GM23338 (cell line): ENCODE measurements around the gene ANKRD44. TPM values are rescaled to one million over a fixed set of nuclear protein-coding genes. Genes with fewer than 3 reads are reported as not detected.

Experiments
- ATAC-seq: fragments of 200-7000 bp; cut with Tn5 transposase; 3 replicates; pipeline ENCODE4 v1.9.1; 2020
- DNase-seq: peaks from one replicate; pipeline ENCODE4 v3.0.0-alpha.2; 2015; ENCODE audit warnings: low spot score
- H2AFZ ChIP-seq: fragments of 200-600 bp; sonication (generic); 2 replicates; pipeline ENCODE4 v1.8.0; 2016; ENCODE audit warnings: antibody characterized with exemption, mild to moderate bottlenecking, moderate library complexity
- H3F3A ChIP-seq: fragments of 200-600 bp; sonication (generic); replicated peaks from 2 replicates; pipeline ENCODE4 v1.8.0; 2017; ENCODE audit warnings: antibody characterized with exemption, mixed run types, low read depth
- H3K27ac ChIP-seq: fragments of 200-600 bp; sonication (generic); 2 replicates; pipeline ENCODE4 v1.6.1; 2016; ENCODE audit warnings: low read depth
- H3K27me3 ChIP-seq: fragments of 200-600 bp; sonication (generic); 2 replicates; pipeline ENCODE4 v1.8.0; 2016; ENCODE audit warnings: mild to moderate bottlenecking, mixed run types, moderate library complexity; ENCODE audit not compliant: insufficient read depth
- H3K36me3 ChIP-seq: fragments of 200-600 bp; sonication (generic); 2 replicates; pipeline ENCODE4 v1.8.0; 2016; ENCODE audit warnings: mild to moderate bottlenecking; ENCODE audit not compliant: insufficient read depth
- H3K4me1 ChIP-seq: fragments of 200-600 bp; sonication (generic); 2 replicates; pipeline ENCODE4 v1.8.0; 2016; ENCODE audit warnings: mild to moderate bottlenecking, moderate library complexity; ENCODE audit not compliant: insufficient read depth
- H3K4me2 ChIP-seq: fragments of 200-600 bp; sonication (generic); 2 replicates; pipeline ENCODE4 v1.7.1; 2017; ENCODE audit warnings: mixed run types
- H3K4me3 ChIP-seq: fragments of 200-600 bp; sonication (generic); 2 replicates; pipeline ENCODE4 v1.6.1; 2016; ENCODE audit warnings: mixed run types
- H3K79me2 ChIP-seq: fragments of 200-600 bp; sonication (generic); replicated peaks from 2 replicates; pipeline ENCODE4 v1.8.0; 2017; ENCODE audit warnings: mild to moderate bottlenecking; ENCODE audit not compliant: insufficient read depth
- H3K9me2 ChIP-seq: fragments of 200-600 bp; sonication (generic); 2 replicates; pipeline ENCODE4 v1.8.0; 2017; ENCODE audit not compliant: insufficient read depth
- H4K20me1 ChIP-seq: fragments of 200-600 bp; sonication (generic); replicated peaks from 2 replicates; pipeline ENCODE4 v1.8.0; 2017; ENCODE audit warnings: mild to moderate bottlenecking; ENCODE audit not compliant: insufficient read depth
- H3K27ac Mint-ChIP-seq: 2 replicates; pipeline ENCODE4 v1.8.0; 2020; ENCODE audit warnings: inconsistent platforms, mild to moderate bottlenecking, moderate library complexity, mixed read lengths
- H3K27me3 Mint-ChIP-seq: 3 replicates; pipeline ENCODE4 v1.8.0; 2022; ENCODE audit warnings: low read depth, mild to moderate bottlenecking, moderate library complexity, mixed read lengths, inconsistent platforms; ENCODE audit not compliant: insufficient read depth, poor library complexity
- H3K36me3 Mint-ChIP-seq: 3 replicates; pipeline ENCODE4 v1.8.0; 2021; ENCODE audit warnings: low read depth, mild to moderate bottlenecking, inconsistent platforms, moderate library complexity, mixed read lengths
- H3K4me1 Mint-ChIP-seq: 3 replicates; pipeline ENCODE4 v1.8.0; 2020; ENCODE audit warnings: mild to moderate bottlenecking, inconsistent platforms, mixed read lengths
- H3K4me3 Mint-ChIP-seq: 3 replicates; pipeline ENCODE4 v1.8.0; 2021; ENCODE audit warnings: moderate library complexity, mild to moderate bottlenecking, inconsistent platforms, mixed read lengths
- H3K9me3 Mint-ChIP-seq: 3 replicates; pipeline ENCODE4 v1.8.0; 2020; ENCODE audit warnings: moderate library complexity, mild to moderate bottlenecking, inconsistent platforms, mixed read lengths
- EZH2 ChIP-seq: fragments of 200-600 bp; sonication (generic); IDR thresholded peaks from one replicate; pipeline ENCODE4 v1.8.0; 2017; ENCODE audit warnings: antibody characterized with exemption, mild to moderate bottlenecking, low read depth; ENCODE audit not compliant: unreplicated experiment
- EZH2phosphoT487 ChIP-seq: fragments of 200-600 bp; sonication (generic); IDR thresholded peaks from one replicate; pipeline ENCODE4 v1.8.1; 2018; ENCODE audit warnings: antibody characterized with exemption; ENCODE audit not compliant: unreplicated experiment
- JUNB ChIP-seq: IDR thresholded peaks from one replicate; pipeline ENCODE4 v1.6.1; 2016; ENCODE audit warnings: antibody characterized with exemption; ENCODE audit not compliant: unreplicated experiment
- NANOG ChIP-seq: IDR thresholded peaks from 2 replicates; pipeline ENCODE4 v1.6.1; 2016; ENCODE audit warnings: antibody characterized with exemption, borderline replicate concordance
- POLR2AphosphoS5 ChIP-seq: IDR thresholded peaks from 2 replicates; pipeline ENCODE4 v1.6.1; 2016; ENCODE audit warnings: antibody characterized with exemption, low read depth
- STAT1 ChIP-seq: IDR thresholded peaks from one replicate; pipeline ENCODE4 v1.6.1; 2016; ENCODE audit warnings: antibody characterized with exemption; ENCODE audit not compliant: unreplicated experiment
- ZNF114 ChIP-seq: fragments of 250-450 bp; sonication (Bioruptor Pico); IDR thresholded peaks from 2 replicates; pipeline ENCODE4 v1.5.0; 2020; ENCODE audit warnings: mild to moderate bottlenecking, moderate library complexity
- ZNF331 ChIP-seq: fragments of 250-450 bp; sonication (Bioruptor Pico); IDR thresholded peaks from 2 replicates; pipeline ENCODE4 v1.5.0; 2020; ENCODE audit warnings: low read depth, mild to moderate bottlenecking, moderate library complexity
- polyA plus RNA-seq: library from polyadenylated mRNA; unstranded; fragments of >200 nt; fragmentation: Nextera tagmentation; extraction: Ambion mirVana; gene quantifications from 2 replicates; pipeline ENCODE4 v1.2.1, GENCODE V29; 2016
- total RNA-seq: library from RNA; depleted of rRNA; stranded (reverse); fragments of >200 nt; shearing (Covaris generic); gene quantifications from 2 replicates; pipeline ENCODE4 v1.2.3, GENCODE V29; 2014
- TF ChIP-seq, protein P1 (sequence below), 2 experiments: fragments of 200-600 bp in 1 of 2; sonication (generic) in 1 of 2; conservative IDR thresholded peaks; 2 replicates each; pipeline versions ENCODE4 v1.5.1 to v1.6.1; 2016 to 2017; ENCODE audit warnings: antibody characterized with exemption in 2 of 2, low read depth in 2 of 2, mild to moderate bottlenecking in 2 of 2, moderate library complexity in 1 of 2
- TF ChIP-seq, protein P2 (sequence below): IDR thresholded peaks from 2 replicates; pipeline ENCODE4 v1.6.1; 2016; ENCODE audit warnings: antibody characterized with exemption

The ANKRD44 gene
- total and polyA plus RNA-seq, 2 experiments from 2014 or later = 0.44 to 0.56 TPM

DNA sequence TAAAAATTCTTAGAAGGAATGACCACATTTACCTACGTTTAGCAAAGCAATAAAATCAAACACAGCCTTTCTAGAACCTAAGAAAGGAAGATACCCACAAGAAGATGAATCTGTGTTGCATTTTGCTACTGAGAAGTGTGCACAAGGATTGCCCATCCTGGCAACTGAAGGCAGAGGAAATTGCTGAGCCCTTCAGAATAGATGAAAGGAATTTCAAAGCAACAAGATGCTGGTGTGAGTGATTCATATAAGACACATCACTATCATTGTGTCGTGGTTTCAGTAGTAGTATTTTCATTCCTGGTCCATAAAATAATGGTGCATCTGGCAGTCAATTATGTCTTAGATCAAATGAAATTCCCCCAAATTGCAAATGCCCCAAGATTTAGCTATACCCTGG is 48.4 kb upstream of the ANKRD44 start (continued):
- TF ChIP-seq NANOG (no peak), JUNB (no peak), POLR2AphosphoS5 (no peak)
- TF ChIP-seq, protein P1, sequence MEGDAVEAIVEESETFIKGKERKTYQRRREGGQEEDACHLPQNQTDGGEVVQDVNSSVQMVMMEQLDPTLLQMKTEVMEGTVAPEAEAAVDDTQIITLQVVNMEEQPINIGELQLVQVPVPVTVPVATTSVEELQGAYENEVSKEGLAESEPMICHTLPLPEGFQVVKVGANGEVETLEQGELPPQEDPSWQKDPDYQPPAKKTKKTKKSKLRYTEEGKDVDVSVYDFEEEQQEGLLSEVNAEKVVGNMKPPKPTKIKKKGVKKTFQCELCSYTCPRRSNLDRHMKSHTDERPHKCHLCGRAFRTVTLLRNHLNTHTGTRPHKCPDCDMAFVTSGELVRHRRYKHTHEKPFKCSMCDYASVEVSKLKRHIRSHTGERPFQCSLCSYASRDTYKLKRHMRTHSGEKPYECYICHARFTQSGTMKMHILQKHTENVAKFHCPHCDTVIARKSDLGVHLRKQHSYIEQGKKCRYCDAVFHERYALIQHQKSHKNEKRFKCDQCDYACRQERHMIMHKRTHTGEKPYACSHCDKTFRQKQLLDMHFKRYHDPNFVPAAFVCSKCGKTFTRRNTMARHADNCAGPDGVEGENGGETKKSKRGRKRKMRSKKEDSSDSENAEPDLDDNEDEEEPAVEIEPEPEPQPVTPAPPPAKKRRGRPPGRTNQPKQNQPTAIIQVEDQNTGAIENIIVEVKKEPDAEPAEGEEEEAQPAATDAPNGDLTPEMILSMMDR (conservative IDR thresholded peaks at IDR 0.05; ENCODE audit: low read depth in 2 of 2) = no peak
- TF ChIP-seq, protein P2, sequence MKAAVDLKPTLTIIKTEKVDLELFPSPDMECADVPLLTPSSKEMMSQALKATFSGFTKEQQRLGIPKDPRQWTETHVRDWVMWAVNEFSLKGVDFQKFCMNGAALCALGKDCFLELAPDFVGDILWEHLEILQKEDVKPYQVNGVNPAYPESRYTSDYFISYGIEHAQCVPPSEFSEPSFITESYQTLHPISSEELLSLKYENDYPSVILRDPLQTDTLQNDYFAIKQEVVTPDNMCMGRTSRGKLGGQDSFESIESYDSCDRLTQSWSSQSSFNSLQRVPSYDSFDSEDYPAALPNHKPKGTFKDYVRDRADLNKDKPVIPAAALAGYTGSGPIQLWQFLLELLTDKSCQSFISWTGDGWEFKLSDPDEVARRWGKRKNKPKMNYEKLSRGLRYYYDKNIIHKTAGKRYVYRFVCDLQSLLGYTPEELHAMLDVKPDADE = no peak

DNA sequence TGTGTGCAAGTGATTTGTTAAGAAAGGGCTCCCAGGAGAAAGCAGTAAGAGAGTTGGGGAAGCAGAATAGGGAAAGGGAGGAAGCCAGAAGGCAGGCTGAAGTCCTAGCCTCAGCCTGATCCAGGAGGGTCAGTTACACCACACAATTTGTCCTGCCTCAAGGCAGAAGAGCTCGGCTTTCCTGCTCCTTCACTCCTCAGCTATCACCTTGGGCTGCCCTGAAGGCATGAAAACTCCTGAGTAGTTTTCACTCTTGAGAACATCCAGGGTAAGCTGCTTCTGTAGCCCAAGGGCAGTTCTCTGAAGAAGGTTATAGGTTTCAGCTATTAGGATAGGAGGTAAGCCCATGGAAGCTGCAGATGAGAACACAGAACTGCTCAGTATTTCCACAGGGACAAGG is 47.4 kb upstream of the ANKRD44 start:
- ATAC-seq = no peak
- no peak overlapping the region for H3K27ac Mint-ChIP-seq
- no peaks in the 10 kb centered on the region for H4K20me1 ChIP-seq

DNA sequence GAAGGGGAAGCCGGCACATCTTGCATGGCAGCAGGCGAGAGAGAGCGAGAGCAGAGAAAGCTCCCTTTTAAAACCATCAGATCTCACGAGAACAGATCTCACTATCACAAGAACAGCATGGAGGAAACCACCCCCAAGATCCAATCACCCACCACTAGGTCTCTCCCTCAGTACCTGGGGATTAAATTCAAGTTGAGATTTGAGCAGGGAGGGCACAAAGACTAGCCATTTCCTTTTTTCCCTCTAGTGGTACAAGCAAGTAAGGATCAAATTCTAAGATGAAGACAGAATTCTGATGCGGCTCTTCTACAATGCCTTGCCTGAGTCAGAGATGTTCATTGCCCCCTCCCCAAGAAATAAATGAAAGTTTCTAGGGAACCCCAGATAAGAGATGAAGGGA is 45.6 kb upstream of the ANKRD44 start:
- H3K4me1 Mint-ChIP-seq = peaks cover 6% of the 10 kb centered on the region; the same call in 2 of the 3 replicates
- H3K36me3 ChIP-seq = no peaks in the 10 kb centered on the region
- H3K4me3 ChIP-seq = no peak overlapping the region
- no peak overlapping the region for H3K4me2 ChIP-seq
- ATAC-seq (peak; percentile 88), DNase-seq (peak; percentile 79)
- no peaks in the 10 kb centered on the region for H3K36me3 Mint-ChIP-seq
- H3K27ac Mint-ChIP-seq = peak overlapping the region; percentile 17; the same call in 1 of the 2 replicates
- no peaks in the 10 kb centered on the region for H3K79me2 ChIP-seq
- H3F3A ChIP-seq = no peaks in the 10 kb centered on the region
- H3K4me1 ChIP-seq = no peaks in the 10 kb centered on the region
- H3K4me3 Mint-ChIP-seq = no peak overlapping the region
- H2AFZ ChIP-seq = peak overlapping the region; percentile 3; the same call in 1 of the 2 replicates
- TF ChIP-seq ZNF331 (CRISPR knock-in tag) = no peak
- TF ChIP-seq, protein P1 (conservative IDR thresholded peaks at IDR 0.05; ENCODE audit: low read depth in 2 of 2) = peak; percentile 42 to 60
- no peak for TF ChIP-seq NANOG
- TF ChIP-seq ZNF114 (CRISPR knock-in tag) = no peak
- TF ChIP-seq EZH2 = no peak
- no peak for TF ChIP-seq JUNB
- TF ChIP-seq EZH2phosphoT487 = no peak
- TF ChIP-seq STAT1 = no peak
- no peaks in the 10 kb centered on the region for H3K27me3 Mint-ChIP-seq
- no peaks in the 10 kb centered on the region for H3K9me3 Mint-ChIP-seq
- H3K9me2 ChIP-seq = no peaks in the 10 kb centered on the region
- H3K27me3 ChIP-seq = no peaks in the 10 kb centered on the region
- H4K20me1 ChIP-seq = no peaks in the 10 kb centered on the region
- no peak overlapping the region for H3K27ac ChIP-seq

More for the DNA sequence above, 47.4 kb upstream of the ANKRD44 start:
- H3K36me3 Mint-ChIP-seq = no peaks in the 10 kb centered on the region
- no peaks in the 10 kb centered on the region for H3K9me3 Mint-ChIP-seq
- H3K4me3 Mint-ChIP-seq = no peak overlapping the region
- H3K79me2 ChIP-seq = no peaks in the 10 kb centered on the region
- no peak for TF ChIP-seq ZNF331 (CRISPR knock-in tag)
- no peaks in the 10 kb centered on the region for H3K27me3 ChIP-seq
- no peaks in the 10 kb centered on the region for H3K36me3 ChIP-seq
- H3K9me2 ChIP-seq = no peaks in the 10 kb centered on the region
- no peaks in the 10 kb centered on the region for H3K27me3 Mint-ChIP-seq
- H3F3A ChIP-seq = no peaks in the 10 kb centered on the region
- no peak for DNase-seq
- H3K4me3 ChIP-seq = no peak overlapping the region
- H3K4me2 ChIP-seq = no peak overlapping the region
- H3K4me1 Mint-ChIP-seq = peaks cover 6% of the 10 kb centered on the region; the same call in 2 of the 3 replicates
- H3K4me1 ChIP-seq = no peaks in the 10 kb centered on the region
- H3K27ac ChIP-seq = no peak overlapping the region
- H2AFZ ChIP-seq = no peak overlapping the region
